Fibroblast of lung (primary cell): ENCODE measurements around the gene UTS2R. TPM values are rescaled to one million over a fixed set of nuclear protein-coding genes. Genes with fewer than 3 reads are reported as not detected.

ENCODE experiments used
- DNase-seq, 2 donors: peaks; one replicate each; pipeline versions ENCODE4 v3.0.0 to v3.0.0-alpha.2; 2010; ENCODE audit warnings: low read depth in 2 of 2
- H2AFZ ChIP-seq: 2 replicates; pipeline ENCODE4 v1.5.1; 2012; ENCODE audit warnings: low read length, control low read depth, inconsistent platforms
- H3K27ac ChIP-seq: 2 replicates; pipeline ENCODE4 v1.5.1; 2011; ENCODE audit warnings: low read length, control low read depth; ENCODE audit not compliant: insufficient read depth
- H3K27me3 ChIP-seq: 2 replicates; pipeline ENCODE4 v1.5.1; 2011; ENCODE audit warnings: mild to moderate bottlenecking, low read length; ENCODE audit not compliant: control insufficient read depth, insufficient read depth
- H3K36me3 ChIP-seq: 2 replicates; pipeline ENCODE4 v1.5.1; 2011; ENCODE audit warnings: low read length; ENCODE audit not compliant: control insufficient read depth, insufficient read depth
- H3K4me1 ChIP-seq: 2 replicates; pipeline ENCODE4 v1.5.1; 2011; ENCODE audit warnings: low read length; ENCODE audit not compliant: control insufficient read depth, insufficient read depth; ENCODE audit errors: extremely low read depth
- H3K4me2 ChIP-seq: 2 replicates; pipeline ENCODE4 v1.5.1; 2011; ENCODE audit warnings: low read length, control low read depth; ENCODE audit not compliant: insufficient read depth; ENCODE audit errors: extremely low read depth
- H3K4me3 ChIP-seq, 4 experiments: fragments of 200-600 bp in 1 of 4; sonication (generic) in 1 of 4; replicated peaks in 1 of 4; 2 replicates each; pipeline ENCODE4 v1.5.1; 2011 to 2016; ENCODE audit warnings: low read length in 4 of 4, low read depth in 3 of 4, mild to moderate bottlenecking in 3 of 4, control low read depth in 2 of 4, inconsistent platforms in 1 of 4, mixed read lengths in 1 of 4; ENCODE audit not compliant: insufficient read depth in 1 of 4; ENCODE audit errors: control extremely low read depth in 1 of 4
- H3K79me2 ChIP-seq: 2 replicates; pipeline ENCODE4 v1.5.1; 2012; ENCODE audit warnings: mild to moderate bottlenecking, low read length, inconsistent platforms; ENCODE audit not compliant: control insufficient read depth, insufficient read depth
- H3K9ac ChIP-seq: 2 replicates; pipeline ENCODE4 v1.5.1; 2011; ENCODE audit warnings: mild to moderate bottlenecking, low read length, control low read depth; ENCODE audit not compliant: insufficient read depth
- H3K9me3 ChIP-seq: 2 replicates; pipeline ENCODE4 v1.5.1; 2012; ENCODE audit warnings: low read depth, low read length; ENCODE audit not compliant: control insufficient read depth, insufficient read depth
- H4K20me1 ChIP-seq: 2 replicates; pipeline ENCODE4 v1.5.1; 2011; ENCODE audit warnings: low read length; ENCODE audit not compliant: control insufficient read depth, insufficient read depth; ENCODE audit errors: extremely low read depth
- EZH2 ChIP-seq: IDR thresholded peaks from 2 replicates; pipeline ENCODE4 v1.5.1; 2012; ENCODE audit warnings: low read length, control low read depth, mild to moderate bottlenecking; ENCODE audit errors: missing control alignments
- polyA plus RNA-seq, 2 donors: library from polyadenylated mRNA; depleted of rRNA in 1 of 2; stranded (reverse) in 1 of 2; unstranded in 1 of 2; fragments of >200 nt; gene quantifications; 2 replicates each; pipeline ENCODE4 v1.2.1, GENCODE V29; 2011 to 2012; ENCODE audit warnings: missing spikeins in 1 of 2
- total RNA-seq: library from RNA; depleted of rRNA; stranded (reverse); fragments of >200 nt; gene quantifications from 2 replicates; pipeline ENCODE4 v1.2.1, GENCODE V29; 2014
- TF ChIP-seq, protein P1 (sequence below), 2 donors: IDR thresholded peaks in 1 of 2; conservative IDR thresholded peaks in 1 of 2; 1 replicate in 1 of 2; 2 replicates in 1 of 2; pipeline ENCODE4 v1.5.1; 2011 to 2012; ENCODE audit warnings: low read length in 2 of 2, control low read depth in 1 of 2, inconsistent platforms in 1 of 2, low read depth in 1 of 2, mild to moderate bottlenecking in 1 of 2

The UTS2R gene
- total and polyA plus RNA-seq, 2 donors (not counting 1 experiment from before 2014, with no cell fraction given), result not detected

- Histone ChIP-seq H2AFZ (no peak overlapping the region), H4K20me1 (no peaks in the 10 kb centered on the region), H3K27me3 (no peaks in the 10 kb centered on the region), H3K36me3 (no peaks in the 10 kb centered on the region), H3K27ac (no peak overlapping the region), H3K9me3 (no peaks in the 10 kb centered on the region), H3K4me2 (no peak overlapping the region), H3K79me2 (no peaks in the 10 kb centered on the region), H3K9ac (no peak overlapping the region), H3K4me1 (peaks cover 13% of the 10 kb centered on the region), H3K4me3 (no peak overlapping the region)
- TF ChIP-seq EZH2, result no peak
- TF ChIP-seq, protein P1, sequence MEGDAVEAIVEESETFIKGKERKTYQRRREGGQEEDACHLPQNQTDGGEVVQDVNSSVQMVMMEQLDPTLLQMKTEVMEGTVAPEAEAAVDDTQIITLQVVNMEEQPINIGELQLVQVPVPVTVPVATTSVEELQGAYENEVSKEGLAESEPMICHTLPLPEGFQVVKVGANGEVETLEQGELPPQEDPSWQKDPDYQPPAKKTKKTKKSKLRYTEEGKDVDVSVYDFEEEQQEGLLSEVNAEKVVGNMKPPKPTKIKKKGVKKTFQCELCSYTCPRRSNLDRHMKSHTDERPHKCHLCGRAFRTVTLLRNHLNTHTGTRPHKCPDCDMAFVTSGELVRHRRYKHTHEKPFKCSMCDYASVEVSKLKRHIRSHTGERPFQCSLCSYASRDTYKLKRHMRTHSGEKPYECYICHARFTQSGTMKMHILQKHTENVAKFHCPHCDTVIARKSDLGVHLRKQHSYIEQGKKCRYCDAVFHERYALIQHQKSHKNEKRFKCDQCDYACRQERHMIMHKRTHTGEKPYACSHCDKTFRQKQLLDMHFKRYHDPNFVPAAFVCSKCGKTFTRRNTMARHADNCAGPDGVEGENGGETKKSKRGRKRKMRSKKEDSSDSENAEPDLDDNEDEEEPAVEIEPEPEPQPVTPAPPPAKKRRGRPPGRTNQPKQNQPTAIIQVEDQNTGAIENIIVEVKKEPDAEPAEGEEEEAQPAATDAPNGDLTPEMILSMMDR (conservative IDR thresholded peaks at IDR 0.05 in 1 of 2, IDR thresholded peaks at IDR 0.05 in 1 of 2; ENCODE audit: low read depth in 1 of 2, low read length in 2 of 2), result no peak
- DNase-seq, result no peak
Measured at GRCh38 chr17:82328141-82328993, 43.2 kb upstream of the UTS2R start.

DNA sequence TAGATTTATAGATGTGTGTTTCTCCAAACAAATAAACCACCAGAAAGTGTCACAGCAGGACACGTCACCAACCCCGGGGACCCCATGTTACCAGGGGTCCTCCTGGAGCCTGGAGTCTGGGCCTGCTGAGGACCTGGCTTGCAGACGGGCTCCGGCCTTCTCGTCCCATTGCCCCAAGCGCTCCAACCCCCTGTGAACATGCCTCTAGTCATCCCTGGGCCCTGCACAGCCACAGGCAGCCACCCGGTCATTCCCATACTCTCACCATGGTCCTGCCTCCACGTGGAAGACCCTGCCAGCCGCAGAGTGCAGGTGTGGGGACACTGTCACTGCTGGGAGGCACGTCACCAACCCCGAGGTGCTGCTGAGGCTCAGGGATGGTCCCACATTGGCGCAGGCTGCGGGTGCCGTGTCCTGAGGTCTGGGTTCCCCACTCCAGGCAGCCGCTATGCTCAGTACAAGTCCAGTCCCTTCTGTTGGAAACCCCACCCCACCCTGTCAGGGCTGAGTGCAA is 42.5 kb upstream of the UTS2R start:
- Histone ChIP-seq H3K27ac (no peak overlapping the region), H3K9ac (no peak overlapping the region), H3K9me3 (no peaks in the 10 kb centered on the region), H3K4me1 (peaks cover 13% of the 10 kb centered on the region), H3K27me3 (no peaks in the 10 kb centered on the region), H3K79me2 (no peaks in the 10 kb centered on the region), H4K20me1 (no peaks in the 10 kb centered on the region), H3K4me3 (no peak overlapping the region), H3K4me2 (no peak overlapping the region), H3K36me3 (no peaks in the 10 kb centered on the region), H2AFZ (no peak overlapping the region)
- no peak for DNase-seq
- no peak for TF ChIP-seq EZH2
- TF ChIP-seq, protein P1 (conservative IDR thresholded peaks at IDR 0.05 in 1 of 2, IDR thresholded peaks at IDR 0.05 in 1 of 2; ENCODE audit: low read depth in 1 of 2, low read length in 2 of 2), result no peak

- Histone ChIP-seq H3K27me3 (no peaks in the 10 kb centered on the region), H2AFZ (no peak overlapping the region), H3K36me3 (no peaks in the 10 kb centered on the region), H3K27ac (no peak overlapping the region), H3K79me2 (no peaks in the 10 kb centered on the region), H3K4me2 (peak overlapping the region; percentile 68), H3K9ac (no peak overlapping the region), H3K9me3 (no peaks in the 10 kb centered on the region), H3K4me3 (no peak overlapping the region), H3K4me1 (peaks cover 21% of the 10 kb centered on the region), H4K20me1 (no peaks in the 10 kb centered on the region)
- TF ChIP-seq, protein P1 (conservative IDR thresholded peaks at IDR 0.05 in 1 of 2, IDR thresholded peaks at IDR 0.05 in 1 of 2; ENCODE audit: low read depth in 1 of 2, low read length in 2 of 2), result no peak
- no peak for TF ChIP-seq EZH2
- no peak for DNase-seq
Measured at GRCh38 chr17:82329683-82330321, 41.8 kb upstream of the UTS2R start.
